PC-9 (cell line): ENCODE results near the gene OR7A5. TPM values are rescaled to one million over a fixed set of nuclear protein-coding genes. Genes with fewer than 3 reads are reported as not detected.

Experiments used
- BruUV-seq: library from RNA; stranded (reverse); fragments of 400-500 nt; replicated peaks from 2 replicates; lab custom pipeline; 2021; lab: Mats Ljungman, UMichigan
- CTCF ChIA-PET: fragments of 300-600 bp; sonication (Branson Sonifier 250); formaldehyde crosslinking; loops from one replicate; lab custom pipeline; 2022; ENCODE audit warnings: antibody characterized with exemption; lab: Charles Lee
- POLR2A ChIA-PET: fragments of 300-600 bp; sonication (Branson Sonifier 250); formaldehyde crosslinking; loops from one replicate; lab custom pipeline; 2022; ENCODE audit warnings: antibody characterized with exemption; ENCODE audit not compliant: unreplicated experiment; lab: Charles Lee
- DNase-seq, 2 experiments: peaks; one replicate each; pipeline versions ENCODE4 v3.0.0 to v3.0.0-alpha.2; 2015 to 2022; ENCODE audit warnings: mixed read lengths in 1 of 2
- H2AFZ ChIP-seq: fragments of 200-600 bp; sonication (generic); 2 replicates; pipeline ENCODE4 v1.8.1; 2017; ENCODE audit warnings: antibody characterized with exemption
- H3F3A ChIP-seq: fragments of 200-600 bp; sonication (generic); 2 replicates; pipeline ENCODE4 v1.8.1; 2017; ENCODE audit warnings: antibody characterized with exemption, mild to moderate bottlenecking, low read depth; ENCODE audit not compliant: insufficient read depth
- H3K27ac ChIP-seq: fragments of 200-600 bp; sonication (generic); 2 replicates; pipeline ENCODE4 v1.6.1; 2016; ENCODE audit warnings: mixed run types
- H3K27me3 ChIP-seq: fragments of 200-600 bp; sonication (generic); 2 replicates; pipeline ENCODE4 v1.6.1; 2016; ENCODE audit warnings: low read depth, mixed run types; ENCODE audit not compliant: insufficient read depth
- H3K36me3 ChIP-seq: fragments of 200-600 bp; sonication (generic); 2 replicates; pipeline ENCODE4 v1.6.1; 2016; ENCODE audit warnings: low read depth, mixed run types
- H3K4me1 ChIP-seq: fragments of 200-600 bp; sonication (generic); replicated peaks from 2 replicates; pipeline ENCODE4 v1.6.1; 2016; ENCODE audit warnings: mixed run types; ENCODE audit not compliant: insufficient read depth
- H3K4me2 ChIP-seq: fragments of 200-600 bp; sonication (generic); 2 replicates; pipeline ENCODE4 v1.6.1; 2017; ENCODE audit warnings: mixed run types
- H3K4me3 ChIP-seq: fragments of 200-600 bp; sonication (generic); 2 replicates; pipeline ENCODE4 v1.6.1; 2016; ENCODE audit warnings: mixed run types
- H3K79me2 ChIP-seq: fragments of 200-600 bp; sonication (generic); 2 replicates; pipeline ENCODE4 v1.6.1; 2017; ENCODE audit warnings: low read depth, mixed run types
- H3K9me2 ChIP-seq: fragments of 200-600 bp; sonication (generic); 2 replicates; pipeline ENCODE4 v1.8.1; 2017; ENCODE audit warnings: mild to moderate bottlenecking; ENCODE audit not compliant: insufficient read depth
- H3K9me3 ChIP-seq: fragments of 200-600 bp; sonication (generic); 2 replicates; pipeline ENCODE4 v1.8.1; 2016; ENCODE audit warnings: low read depth; ENCODE audit not compliant: insufficient read depth
- H4K20me1 ChIP-seq: fragments of 200-600 bp; sonication (generic); 2 replicates; pipeline ENCODE4 v1.8.1; 2017; ENCODE audit not compliant: insufficient read depth
- EZH2 ChIP-seq: fragments of 200-600 bp; sonication (generic); IDR thresholded peaks from 2 replicates; pipeline ENCODE4 v1.8.0; 2017; ENCODE audit warnings: antibody characterized with exemption, low read depth
- intact Hi-C: fragments of 100-400 bp; cut with micrococcal nuclease; formaldehyde crosslinking; loops from one replicate; pipeline ENCODE4 v1.10.0; 2022; ENCODE audit not compliant: unreplicated experiment
- total RNA-seq: library from RNA; stranded (reverse); gene quantifications from 2 replicates; pipeline ENCODE4 v1.2.3, GENCODE V29; 2021
- TF ChIP-seq, protein P1 (sequence below): fragments of 200-600 bp; sonication (generic); conservative IDR thresholded peaks from 2 replicates; pipeline ENCODE4 v1.6.1; 2017; ENCODE audit warnings: mixed run types, antibody characterized with exemption, mild to moderate bottlenecking, moderate library complexity

The OR7A5 gene
- total RNA-seq, 1 experiment from 2014 or later, result not detected

DNA sequence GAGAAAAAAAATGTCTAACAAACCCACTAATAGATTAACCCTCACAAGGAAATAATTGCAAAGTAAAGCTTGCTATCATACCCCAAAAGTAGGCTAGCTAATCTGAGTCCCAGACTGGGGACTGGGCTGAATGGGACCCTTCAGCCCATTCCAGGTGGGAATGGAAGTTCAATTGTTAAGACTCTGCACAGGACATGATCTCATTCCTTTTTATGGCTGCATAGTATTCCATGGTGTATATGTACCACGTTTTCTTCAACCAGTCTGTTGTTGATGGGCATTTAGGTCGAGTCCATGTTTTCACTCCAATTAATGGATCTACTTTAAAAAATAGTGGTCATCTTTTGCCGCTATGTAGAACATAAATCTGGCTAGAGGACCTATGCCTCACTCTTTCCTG, 17.9 kb downstream of the OR7A5 start:
- POLR2A ChIA-PET, result no interaction called here
- Histone ChIP-seq H3K79me2 (no peaks in the 10 kb centered on the region), H3K9me3 (no peaks in the 10 kb centered on the region), H2AFZ (no peak overlapping the region), H3K4me3 (no peak overlapping the region), H3K9me2 (no peaks in the 10 kb centered on the region), H3K27me3 (peaks cover 16% of the 10 kb centered on the region; the same call in 1 of the 2 replicates), H3K27ac (no peak overlapping the region), H4K20me1 (no peaks in the 10 kb centered on the region), H3F3A (no peaks in the 10 kb centered on the region), H3K4me2 (no peak overlapping the region), H3K36me3 (no peaks in the 10 kb centered on the region), H3K4me1 (no peaks in the 10 kb centered on the region)
- intact Hi-C loops, result no loop called here
- TF ChIP-seq EZH2, result no peak
- TF ChIP-seq, protein P1, sequence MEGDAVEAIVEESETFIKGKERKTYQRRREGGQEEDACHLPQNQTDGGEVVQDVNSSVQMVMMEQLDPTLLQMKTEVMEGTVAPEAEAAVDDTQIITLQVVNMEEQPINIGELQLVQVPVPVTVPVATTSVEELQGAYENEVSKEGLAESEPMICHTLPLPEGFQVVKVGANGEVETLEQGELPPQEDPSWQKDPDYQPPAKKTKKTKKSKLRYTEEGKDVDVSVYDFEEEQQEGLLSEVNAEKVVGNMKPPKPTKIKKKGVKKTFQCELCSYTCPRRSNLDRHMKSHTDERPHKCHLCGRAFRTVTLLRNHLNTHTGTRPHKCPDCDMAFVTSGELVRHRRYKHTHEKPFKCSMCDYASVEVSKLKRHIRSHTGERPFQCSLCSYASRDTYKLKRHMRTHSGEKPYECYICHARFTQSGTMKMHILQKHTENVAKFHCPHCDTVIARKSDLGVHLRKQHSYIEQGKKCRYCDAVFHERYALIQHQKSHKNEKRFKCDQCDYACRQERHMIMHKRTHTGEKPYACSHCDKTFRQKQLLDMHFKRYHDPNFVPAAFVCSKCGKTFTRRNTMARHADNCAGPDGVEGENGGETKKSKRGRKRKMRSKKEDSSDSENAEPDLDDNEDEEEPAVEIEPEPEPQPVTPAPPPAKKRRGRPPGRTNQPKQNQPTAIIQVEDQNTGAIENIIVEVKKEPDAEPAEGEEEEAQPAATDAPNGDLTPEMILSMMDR, result no peak
- BruUV-seq, result no TSS peak
- no peak for DNase-seq
- CTCF ChIA-PET, result no interaction called here

DNA sequence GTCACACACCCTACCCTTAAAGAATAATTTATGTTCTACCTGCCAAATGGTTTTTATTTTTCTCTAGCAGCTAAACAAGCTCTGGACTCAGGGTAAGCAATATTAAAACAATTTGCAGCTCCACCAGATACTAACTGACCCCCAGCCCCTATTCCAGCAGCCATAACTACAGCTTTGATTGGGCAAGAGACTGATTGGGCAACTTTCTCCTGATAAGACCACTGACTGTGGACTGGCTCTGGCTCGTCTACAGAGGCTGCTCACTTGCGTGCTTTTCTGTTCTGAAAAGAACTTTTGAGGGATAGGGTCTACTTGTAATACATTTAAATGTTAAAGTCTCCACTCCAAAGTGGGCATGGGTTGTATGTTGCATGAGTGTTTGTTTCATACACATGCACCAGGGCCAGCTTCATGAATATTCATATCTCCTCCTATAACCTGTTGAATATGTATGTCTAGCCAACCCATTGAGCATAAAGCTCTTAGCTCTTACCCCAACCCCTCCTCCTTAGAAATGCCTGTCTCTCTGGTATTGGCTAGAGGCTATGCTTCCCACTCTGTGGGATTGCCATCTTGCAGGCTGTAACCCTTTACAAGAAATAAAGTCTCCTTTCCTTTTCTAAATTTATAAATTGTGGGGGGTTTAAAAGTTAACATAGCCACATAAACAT, 19.9 kb downstream of the OR7A5 start:
- ChIA-PET CTCF (no interaction called here), POLR2A (no interaction called here)
- intact Hi-C loops, result no loop called here
- Histone ChIP-seq H3K4me2 (no peak overlapping the region), H3F3A (no peaks in the 10 kb centered on the region), H3K9me2 (no peaks in the 10 kb centered on the region), H3K27me3 (peaks cover 16% of the 10 kb centered on the region; the same call in 1 of the 2 replicates), H4K20me1 (no peaks in the 10 kb centered on the region), H3K79me2 (no peaks in the 10 kb centered on the region), H3K9me3 (no peaks in the 10 kb centered on the region), H2AFZ (no peak overlapping the region), H3K4me3 (no peak overlapping the region), H3K4me1 (no peaks in the 10 kb centered on the region), H3K36me3 (no peaks in the 10 kb centered on the region), H3K27ac (no peak overlapping the region)
- BruUV-seq, result no TSS peak
- TF ChIP-seq EZH2, result no peak
- TF ChIP-seq, protein P1, result no peak
- DNase-seq, result no peak

DNA sequence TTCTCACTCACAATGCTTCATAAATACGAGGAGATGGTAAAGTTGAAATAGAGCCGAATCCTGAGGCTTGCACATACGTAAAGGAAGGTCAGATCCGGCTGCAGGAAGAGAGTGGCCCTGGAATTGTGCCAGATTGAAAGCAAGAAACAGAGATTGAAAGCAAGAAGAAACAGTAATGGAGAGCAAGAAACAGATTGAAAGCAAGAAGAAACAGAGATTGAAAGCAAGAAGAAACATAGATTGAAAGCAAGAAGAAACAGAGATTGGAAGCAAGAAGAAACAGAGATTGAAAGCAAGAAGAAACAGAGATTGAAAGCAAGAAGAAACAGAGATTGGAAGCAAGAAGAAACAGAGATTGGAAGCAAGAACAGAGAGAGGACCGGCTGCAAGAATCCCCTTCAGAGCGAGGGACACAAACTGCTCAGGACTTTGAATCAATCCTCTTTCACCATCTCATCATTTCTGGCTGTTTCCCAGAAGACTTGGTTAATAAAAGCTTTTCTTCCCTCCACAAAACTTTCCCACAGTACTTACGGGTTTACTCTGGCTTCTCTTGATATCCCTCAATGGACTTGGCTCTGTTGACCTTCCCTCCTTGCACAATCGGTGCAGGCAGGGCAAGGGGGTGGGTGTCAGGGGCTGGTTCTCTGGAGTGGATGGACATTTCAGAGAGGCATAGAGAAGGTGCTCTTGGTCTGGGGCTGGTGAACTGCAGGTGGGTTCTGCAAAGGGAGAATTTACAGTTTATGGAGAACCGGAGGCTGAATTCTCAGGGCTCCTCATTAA, 25.5 kb downstream of the OR7A5 start:
- POLR2A ChIA-PET, result no interaction called here
- H3K4me3 ChIP-seq, result no peak overlapping the region
- no peaks in the 10 kb centered on the region for H3K9me3 ChIP-seq
- H3K79me2 ChIP-seq, result no peaks in the 10 kb centered on the region
- H3K4me2 ChIP-seq, result no peak overlapping the region
- no peak overlapping the region for H2AFZ ChIP-seq
- H3K36me3 ChIP-seq, result no peaks in the 10 kb centered on the region
- CTCF ChIA-PET, result no interaction called here
- DNase-seq, result no peak
- intact Hi-C loops, result no loop called here
- BruUV-seq, result no TSS peak
- no peaks in the 10 kb centered on the region for H4K20me1 ChIP-seq
- TF ChIP-seq, protein P1, result no peak
- no peak for TF ChIP-seq EZH2
- no peaks in the 10 kb centered on the region for H3K9me2 ChIP-seq
- H3K27ac ChIP-seq, result no peak overlapping the region
- H3K4me1 ChIP-seq, result no peaks in the 10 kb centered on the region
- H3F3A ChIP-seq, result no peaks in the 10 kb centered on the region
- H3K27me3 ChIP-seq, result no peaks in the 10 kb centered on the region
